ENCODE measurements around the gene SNRPA1.

The SNRPA1 gene

DNA sequence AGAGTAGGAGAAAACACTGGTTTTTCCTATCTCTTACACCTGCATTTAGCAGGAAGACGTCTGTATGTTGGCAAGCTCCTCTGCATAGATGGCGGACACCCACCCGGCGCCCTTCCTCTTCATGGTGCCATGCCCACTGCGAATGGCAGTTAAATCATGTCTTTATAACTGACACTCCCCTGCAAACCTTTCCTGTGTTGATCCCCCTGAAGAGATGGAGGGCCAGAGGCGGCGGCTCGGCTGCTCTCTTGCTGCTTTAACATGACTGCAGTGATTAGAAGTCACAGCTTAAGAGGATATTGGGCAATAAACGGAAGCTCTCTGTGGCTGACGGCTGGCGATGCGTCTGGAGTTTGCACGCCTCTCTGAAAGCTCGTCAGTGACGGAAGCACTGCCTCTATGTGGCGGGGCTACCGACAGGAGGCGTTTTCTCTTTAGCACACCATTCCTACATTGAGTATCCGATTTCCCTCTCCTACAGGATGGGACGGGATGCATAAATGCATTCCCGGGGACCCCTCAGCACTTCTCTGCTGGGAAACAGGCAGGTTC is 25.5 kb upstream of the SNRPA1 start:
- DNase-seq: peak in 2 of 51 donors; percentile 5 to 12

DNA sequence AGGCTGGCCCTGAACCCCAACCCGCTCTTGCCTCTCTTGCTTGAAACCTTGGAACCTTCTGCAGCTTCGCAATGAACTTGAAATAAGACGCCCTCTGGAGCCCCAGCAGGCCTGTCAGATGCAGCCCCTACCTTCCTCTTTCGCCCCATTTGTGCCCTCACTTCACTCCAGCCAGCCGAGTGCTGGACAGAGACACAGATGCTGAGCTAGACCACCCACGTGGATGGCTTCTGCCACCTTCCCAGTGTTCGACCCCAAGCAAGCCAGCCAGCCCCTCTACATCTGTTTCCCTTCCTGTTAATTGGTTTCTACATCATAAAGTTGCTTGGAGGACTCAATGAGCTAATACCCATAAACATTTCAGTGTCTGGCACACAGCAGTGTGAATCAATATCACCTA is 23.8 kb upstream of the SNRPA1 start:
- DNase-seq: no peak

DNA sequence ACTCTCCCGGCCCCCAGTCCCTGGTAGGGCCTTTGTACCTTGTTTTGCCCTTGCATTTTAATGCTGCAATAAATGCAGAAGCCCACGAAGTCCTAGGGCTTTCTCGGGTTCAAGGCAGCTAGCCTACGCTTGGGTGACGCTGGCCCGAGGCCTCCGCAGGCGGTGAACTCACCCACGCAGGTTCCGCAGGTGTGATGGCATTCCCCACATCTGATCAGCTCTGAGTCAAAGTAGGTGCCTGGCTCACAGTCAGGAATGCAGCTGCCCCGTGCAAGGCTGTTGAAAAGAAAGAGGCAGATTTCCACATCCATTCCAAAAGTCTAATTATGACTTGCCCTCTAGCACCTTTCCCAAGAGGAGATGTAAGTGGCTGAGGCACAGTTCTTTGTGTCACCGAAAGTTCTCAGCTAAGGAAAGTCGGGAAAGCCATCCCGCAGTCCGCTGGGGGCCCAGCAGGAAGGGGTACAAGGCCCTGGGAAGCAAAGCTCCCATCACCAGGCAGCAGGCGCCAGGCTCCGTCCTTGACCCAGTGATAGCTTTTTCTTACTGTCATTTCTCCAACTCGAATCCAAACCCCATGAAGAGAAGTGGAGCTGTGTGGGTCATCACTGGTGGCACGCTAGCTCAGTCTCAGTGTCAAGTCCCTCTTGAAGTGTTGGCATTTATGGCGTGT is 23.2 kb upstream of the SNRPA1 start:
- no peak for DNase-seq

DNA sequence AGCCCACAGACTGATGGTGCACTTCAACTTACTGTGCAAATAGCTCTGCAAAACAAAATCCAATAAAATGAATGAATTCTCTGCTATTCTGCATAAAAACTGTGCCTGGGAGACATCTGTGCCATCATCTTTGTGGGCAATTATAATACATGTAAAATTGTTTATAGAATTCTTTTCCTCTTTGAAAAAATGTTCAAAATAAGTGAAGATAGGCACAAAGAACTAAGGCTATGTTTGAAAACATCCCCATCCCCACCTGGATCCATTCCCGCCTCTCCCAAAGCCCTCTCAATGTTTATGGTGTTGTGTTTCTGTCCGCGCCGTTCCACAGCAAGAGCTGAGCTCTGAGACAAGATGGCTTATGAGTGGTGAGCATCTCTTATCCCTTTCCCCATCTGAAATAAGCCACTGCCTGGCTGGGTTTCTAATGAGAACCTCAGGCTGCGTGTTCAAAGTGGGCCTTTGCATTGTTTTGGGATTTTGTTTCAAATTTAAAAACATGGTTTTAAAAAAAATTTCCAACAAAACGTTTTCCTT is 22.4 kb upstream of the SNRPA1 start:
- DNase-seq: no peak

DNA sequence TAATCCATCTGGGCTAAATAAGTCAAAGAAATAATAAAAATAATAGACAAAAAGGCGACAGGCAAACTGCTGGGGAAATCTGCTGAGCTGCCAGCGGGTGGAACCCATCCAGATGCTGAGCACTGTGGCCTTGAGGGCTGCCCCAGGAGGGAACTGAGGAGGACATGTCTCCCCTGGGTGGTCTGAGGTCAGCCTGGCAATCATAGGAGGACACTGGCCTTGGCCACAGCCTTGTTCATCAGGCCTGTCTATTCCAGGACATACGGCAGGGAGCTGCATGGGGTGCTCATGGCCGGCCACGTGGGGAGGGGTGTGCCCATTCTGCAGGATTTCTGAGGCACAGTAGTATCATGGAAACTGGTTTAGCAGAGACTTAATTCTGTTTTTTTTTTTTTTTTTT is 21.5 kb upstream of the SNRPA1 start:
- no peak for DNase-seq

DNA sequence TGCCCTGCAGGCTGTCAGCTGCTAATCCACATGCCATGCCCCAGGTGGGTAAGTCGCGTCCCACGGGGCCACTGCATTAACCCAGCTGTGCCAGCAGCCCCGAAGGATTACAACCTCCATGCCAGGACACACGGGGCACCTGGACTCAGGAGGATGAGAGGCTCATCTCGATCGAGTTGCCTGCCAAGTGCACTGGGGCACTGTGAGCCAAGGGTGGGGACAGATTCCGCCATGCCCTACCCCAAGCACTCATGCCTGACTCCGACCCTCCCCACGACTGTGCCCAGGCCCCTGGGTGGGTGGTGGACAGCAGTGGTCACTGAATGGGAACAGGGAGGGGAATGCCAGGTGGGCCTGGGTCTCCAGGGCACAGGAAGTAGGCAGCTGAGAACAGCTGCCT is 20.7 kb upstream of the SNRPA1 start:
- no peak for DNase-seq

DNA sequence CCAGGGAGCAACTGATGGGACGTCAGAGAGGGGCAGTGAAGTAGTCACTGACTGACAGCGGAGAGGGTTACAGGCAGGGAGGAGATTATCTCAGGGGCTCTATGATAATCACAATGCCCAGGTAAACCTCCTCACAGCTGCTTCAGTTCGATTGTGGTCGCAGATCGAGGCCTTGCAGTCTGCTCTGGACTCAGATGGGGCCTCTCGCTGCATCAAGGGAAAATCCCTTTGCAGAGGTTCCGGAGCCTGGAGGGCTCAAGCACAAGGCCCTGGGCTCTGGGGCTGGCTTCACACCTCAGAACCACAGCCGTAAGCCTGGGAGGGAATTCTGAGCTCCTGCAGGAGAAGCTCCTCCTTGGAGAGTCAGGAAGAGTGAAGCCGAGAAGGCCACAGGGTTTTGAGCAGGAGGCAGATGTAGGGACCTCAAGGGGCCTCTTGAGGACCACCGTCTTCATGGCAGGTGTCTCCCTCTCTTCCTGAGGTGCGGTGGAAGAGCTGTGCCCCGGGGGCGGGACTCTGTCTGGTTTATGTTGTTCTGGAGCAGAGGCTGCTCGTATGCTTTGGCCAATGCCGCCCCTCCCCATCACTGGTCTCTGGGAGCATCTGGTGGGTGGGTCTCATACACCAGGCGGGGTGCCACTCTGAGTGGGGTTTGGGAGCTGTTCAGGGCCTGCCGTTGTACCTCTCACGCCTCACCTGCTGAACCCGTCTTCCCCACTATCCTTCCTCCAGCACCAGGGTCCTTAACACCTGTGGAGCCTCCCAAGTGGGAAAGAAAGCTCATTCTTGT is 19.5 kb upstream of the SNRPA1 start:
- DNase-seq: no peak

DNA sequence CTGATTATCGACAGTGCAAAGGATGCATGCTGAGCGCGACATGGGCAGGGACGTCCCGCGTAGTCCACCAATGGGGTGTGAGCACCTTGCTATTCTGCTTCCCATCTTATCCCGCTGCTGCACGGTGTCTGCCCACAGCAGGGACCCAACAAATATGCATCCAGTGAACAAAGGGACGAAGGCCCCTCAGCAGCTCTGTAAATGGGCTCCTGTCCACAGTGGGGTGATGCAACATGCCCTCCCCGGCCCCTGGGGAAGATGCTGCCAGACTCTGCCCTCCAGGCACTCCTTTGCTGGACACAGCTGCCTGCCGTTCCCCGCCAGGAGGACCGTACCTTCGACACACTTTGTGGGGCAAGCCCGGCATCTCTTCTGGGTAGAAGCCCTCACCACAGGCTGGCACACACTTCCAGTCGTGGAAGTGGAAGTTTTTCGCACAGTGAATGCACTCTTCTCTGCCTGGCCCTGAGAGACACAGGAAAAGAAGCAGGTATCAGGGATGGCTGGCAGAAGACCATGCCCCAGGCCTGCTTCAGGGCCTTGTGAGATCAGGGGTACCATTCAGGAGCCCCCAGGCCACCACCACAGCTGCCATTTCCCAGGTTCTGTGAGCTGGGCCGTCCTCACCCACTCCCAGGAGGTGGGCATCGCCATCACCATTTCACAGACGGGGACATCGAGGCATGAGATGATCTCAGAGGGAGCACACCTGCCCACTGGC is 18.2 kb upstream of the SNRPA1 start:
- DNase-seq: no peak

DNA sequence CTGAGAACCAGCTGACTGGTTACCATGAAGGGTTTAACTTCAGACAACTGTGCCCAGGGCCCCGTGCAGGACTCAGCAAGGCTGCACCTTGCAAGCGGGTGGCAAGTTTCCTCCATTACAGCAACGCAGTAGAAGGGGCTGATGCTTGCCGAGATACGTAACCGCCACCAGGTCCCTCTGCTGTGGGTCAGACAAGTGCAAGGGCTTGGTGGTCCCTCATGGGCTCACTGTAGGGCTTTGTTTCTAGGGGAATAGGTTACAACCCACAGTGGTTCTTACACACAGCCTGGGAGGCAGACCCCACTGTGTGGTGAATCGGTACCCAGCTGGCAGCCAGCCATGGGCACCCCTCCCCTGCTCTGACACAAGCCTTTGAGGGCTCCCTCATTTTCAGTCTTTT is 15.5 kb upstream of the SNRPA1 start:
- DNase-seq: no peak

DNA sequence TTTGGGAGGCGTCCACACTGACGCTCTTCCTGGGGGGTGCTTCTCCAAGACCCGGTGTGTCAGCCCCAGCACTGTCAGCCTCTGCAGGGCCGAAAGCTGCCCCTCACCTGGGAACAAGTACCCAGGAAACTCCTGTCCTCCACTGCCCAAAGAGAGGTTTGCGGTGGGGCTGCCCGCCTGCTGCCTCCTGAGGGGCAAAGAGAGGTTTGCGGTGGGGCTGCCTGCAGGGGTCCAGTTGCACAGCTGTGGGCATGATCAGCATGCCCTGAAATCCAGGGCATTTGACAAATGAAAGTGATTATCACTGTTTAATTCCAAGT is 15.1 kb upstream of the SNRPA1 start:
- no peak for DNase-seq

DNA sequence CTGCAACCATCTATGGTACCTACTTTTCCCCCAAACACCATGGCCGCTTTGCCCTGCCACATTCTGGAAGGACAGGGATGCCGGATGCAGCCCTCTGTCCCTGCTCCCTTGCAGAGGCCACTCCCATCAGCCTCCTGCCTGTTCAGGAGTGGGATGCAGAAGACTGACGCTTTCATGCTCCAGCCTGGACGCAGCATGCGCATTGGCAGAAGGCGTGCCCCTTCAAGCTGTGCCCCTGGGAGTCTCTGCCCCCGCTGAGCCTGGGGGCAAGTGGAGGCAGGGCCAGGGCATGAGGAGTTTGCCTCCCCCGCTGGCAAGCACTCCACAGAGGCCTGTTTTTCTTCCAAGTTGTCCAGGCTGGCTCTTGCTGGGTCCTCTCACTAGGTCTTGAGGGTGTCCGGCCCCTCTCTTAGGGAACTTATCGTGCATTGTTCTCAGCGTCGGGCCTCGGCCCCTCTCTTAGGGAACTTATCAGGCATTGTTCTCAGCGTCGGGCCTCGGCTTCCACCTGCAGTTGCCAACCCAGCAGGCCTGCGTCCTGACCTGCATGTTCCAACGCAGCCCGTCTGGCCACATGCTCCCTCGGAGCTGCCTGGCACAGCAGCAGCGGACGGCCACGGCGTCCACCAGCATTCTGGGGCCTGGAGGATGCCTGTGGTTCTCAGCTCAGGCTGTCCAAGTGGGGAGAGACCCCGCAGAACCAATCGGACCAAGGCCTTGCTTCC is 14.6 kb upstream of the SNRPA1 start:
- no peak for DNase-seq

DNA sequence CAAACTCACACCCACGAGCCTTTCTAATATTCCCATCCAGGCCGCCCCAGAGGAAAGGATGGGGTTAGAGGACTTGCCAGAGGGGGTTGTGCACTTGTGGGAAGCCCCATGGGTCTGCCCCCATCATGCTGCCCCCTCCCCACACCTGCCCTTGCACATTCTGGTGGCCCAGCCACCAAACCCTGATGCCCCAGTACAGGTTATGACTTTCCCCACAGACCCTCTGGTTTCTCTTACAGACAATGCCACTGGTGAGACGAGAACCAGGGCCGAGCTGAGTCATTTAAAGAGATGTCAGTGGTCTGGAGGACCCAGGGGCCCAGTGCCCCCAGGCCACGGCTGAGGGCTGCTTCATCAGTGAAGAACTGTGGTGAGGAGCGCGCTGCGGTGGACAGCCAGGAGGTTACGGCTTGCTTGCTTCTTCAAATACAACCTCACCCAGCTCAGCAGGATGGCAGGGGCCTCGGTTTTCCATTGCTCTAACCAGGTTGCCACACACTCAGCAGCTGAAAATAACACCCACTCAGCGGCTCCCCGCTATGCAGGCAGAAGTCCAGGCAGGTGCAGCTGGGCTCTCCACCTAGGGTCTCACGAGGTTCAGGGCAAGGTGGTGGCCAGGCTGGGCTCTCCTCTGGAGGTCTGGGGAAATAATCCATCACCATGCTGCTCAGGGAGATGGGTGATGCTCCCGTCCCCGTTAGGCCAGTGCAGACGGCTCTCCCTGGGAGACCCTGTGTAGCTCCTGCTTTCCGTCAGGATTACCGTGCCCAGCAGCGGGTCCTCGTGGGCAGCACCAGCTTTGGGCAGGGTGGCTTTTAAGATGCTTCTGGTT is 13.8 kb upstream of the SNRPA1 start:
- no peak for DNase-seq

DNA sequence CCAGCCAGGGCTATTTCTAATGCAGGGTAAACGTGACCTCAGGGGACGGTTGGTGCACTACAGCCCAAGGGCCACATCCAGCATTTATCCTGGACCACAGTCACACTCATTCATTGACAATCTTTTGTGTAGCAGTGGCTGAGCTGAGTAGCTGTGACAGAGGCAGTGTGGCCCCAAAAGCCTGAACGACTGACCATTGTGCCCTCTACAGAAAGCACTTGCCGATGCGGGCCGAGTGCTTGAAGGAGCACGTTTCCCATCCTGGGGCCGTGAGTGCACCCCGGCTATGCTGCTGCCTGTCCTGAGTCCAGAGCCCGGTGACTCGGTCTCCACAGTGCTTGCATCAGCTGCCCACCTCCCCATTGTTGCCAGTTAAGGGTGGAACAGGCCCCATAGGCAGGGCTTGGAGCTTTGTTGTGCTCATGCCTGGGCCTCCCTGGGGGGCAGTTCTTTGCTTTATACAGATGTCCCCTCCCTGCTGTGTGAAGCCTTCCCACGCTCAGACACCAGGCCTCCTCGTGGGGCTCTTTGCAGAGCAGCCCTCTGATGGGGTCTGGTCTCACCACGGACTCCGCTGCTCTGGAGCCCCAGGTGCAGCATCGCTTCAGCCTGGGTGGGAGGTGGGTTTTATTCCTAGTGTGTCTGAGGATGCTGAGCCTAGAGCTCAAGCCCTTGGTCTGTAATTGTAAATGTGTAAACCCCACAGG is 13.0 kb upstream of the SNRPA1 start:
- DNase-seq: no peak

DNA sequence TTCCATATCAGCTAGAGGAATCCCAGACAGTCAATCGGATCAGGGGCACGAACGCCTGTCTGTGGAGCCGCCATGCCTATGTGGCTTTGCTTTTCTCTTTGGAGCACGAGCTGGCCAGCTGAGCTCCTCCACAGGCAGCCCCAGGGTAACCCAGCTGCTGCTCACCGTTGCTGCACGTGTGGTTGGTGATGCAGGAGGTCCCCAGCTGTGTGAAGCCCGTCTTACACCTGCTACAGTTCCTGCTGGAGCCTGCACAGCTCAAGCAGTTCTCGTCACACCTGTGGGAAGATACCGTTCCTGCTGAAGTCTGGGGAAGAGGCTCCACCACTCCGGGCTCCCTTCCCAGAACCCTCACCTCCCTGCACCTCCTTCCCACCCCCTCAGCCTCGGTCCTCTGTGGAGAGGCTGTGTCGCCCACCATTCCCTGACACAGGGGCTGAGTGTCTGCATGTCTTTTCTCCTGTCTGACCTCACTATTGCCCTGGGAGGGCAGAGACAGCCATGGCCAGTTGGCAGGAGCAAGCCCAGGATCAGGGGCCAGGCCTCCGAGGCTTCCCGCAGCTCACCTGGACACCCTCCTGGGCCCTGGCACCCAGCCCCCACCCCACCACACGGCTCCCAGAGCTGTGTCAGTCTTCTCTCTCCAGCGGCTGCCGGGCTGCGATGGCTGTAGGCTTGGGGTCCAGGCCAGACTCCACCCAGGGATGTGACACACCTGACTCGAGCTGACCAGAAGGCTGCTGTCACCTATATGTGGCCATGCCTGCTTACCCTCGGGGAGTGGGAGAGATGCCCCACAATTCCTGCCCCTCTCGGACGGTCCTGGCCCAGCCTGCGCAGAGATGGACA is 12.2 kb upstream of the SNRPA1 start:
- no peak for DNase-seq

DNA sequence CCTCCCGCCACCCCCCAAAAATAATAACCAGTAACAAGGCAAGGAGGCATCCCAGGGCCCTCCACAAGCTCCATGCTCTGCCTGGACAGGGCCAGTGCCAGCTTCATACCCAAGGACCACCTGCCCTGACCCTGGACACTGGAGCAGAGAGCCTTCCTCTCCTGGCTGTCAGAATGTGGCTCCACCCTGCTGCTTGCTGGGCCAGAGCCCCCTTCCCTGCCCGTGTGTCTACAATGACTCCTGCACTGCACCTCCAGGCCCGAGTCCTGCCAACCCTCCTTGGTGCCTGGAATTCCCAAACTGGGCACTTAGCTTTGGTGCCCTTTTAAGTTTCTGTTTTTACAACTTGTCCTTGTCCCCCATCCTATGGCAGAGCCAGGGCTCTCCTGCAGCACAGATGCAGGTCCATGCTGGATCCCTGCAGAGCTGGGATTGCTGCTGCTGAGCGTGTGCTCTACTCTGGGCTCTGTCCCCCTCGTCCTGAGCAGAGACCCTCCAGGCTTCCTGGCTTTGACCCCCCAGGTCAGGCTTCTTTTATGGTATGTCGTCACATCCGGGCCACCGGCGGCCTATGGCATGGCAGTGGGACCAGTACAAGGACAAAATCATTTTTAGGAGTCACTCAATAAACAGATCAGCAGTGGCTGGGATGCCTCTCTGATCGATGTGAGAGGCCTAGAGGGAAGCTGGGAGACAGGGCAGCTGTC is 11.4 kb upstream of the SNRPA1 start:
- no peak for DNase-seq

DNA sequence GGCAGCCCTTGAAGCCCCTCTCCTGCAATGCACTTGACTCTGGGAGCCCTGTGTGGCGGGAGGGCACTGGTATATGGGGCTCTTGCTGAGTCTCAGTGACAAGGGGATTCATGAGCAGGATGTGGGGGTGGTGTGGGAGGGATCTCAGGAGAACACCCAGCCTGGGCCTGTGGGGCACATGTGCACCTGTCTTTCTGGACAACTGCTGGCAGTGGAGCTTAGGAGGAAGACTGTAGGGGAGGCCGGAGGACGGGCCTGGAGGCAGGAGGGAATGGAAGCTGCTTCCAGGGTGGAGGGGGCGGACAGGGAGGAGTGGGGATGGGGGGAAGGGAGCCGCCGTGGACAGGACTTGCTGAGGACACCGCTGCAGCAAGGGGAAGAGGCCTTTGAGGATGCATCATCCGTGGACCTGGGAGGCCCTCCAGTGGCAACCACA is 10.8 kb upstream of the SNRPA1 start:
- no peak for DNase-seq

DNA sequence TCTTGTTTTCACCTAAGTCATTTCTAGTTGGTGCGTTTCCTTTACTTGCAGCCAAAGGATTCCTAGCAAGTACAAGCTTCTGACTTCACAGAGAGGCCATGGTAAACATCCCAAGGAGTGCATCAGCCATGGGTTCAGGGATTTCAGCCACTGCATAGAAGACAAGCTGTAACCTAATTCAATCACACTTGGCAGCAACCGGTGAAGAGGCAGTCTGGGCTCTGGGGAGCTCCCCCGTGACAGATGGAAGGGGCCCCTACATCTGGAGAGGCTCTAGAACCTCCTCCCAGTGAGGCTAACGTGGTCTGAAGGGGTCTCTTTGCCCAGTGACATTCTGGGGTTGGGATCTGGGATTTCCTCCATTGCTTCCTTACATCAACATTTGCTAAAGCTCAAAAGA is 8.4 kb upstream of the SNRPA1 start:
- DNase-seq: no peak
